ENCODE measurements around the gene CYP17A1.
"Not testable (repeated sequence)": the region's sequence is repeated elsewhere in the genome, so short reads cannot be mapped to it uniquely, and the experiment has no call there.

CYP17A1 gene, protein sequence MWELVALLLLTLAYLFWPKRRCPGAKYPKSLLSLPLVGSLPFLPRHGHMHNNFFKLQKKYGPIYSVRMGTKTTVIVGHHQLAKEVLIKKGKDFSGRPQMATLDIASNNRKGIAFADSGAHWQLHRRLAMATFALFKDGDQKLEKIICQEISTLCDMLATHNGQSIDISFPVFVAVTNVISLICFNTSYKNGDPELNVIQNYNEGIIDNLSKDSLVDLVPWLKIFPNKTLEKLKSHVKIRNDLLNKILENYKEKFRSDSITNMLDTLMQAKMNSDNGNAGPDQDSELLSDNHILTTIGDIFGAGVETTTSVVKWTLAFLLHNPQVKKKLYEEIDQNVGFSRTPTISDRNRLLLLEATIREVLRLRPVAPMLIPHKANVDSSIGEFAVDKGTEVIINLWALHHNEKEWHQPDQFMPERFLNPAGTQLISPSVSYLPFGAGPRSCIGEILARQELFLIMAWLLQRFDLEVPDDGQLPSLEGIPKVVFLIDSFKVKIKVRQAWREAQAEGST

GRCh38 chr10:102837230-102837721 is at the start of gene CYP17A1:
Gene CYP17A1, minus strand, starts transcription at chr10:102837413. Its CDS starts 52 bp downstream, at chr10:102837361.
- Mint-ChIP-seq H3K4me1 (no peaks in the 10 kb centered on the region), H3K27ac (no peak within 1 kb of the TSS), H3K27me3 (peaks cover 8% of the 10 kb centered on the region), H3K4me3 (no peak within 1 kb of the TSS), H3K9me3 (peaks cover 11% of the 10 kb centered on the region), H3K36me3 (no peaks in the 10 kb centered on the region)
- DNase-seq (ENCODE audit: low spot score in 2 of 2), result no peak
- no peak for ATAC-seq (ENCODE audit: low read depth)

- Mint-ChIP-seq H3K9me3 (no peaks in the 10 kb centered on the region), H3K27me3 (no peaks in the 10 kb centered on the region), H3K36me3 (no peaks in the 10 kb centered on the region), H3K27ac (no peak overlapping the region), H3K4me1 (no peaks in the 10 kb centered on the region), H3K4me3 (no peak overlapping the region)
- ATAC-seq (ENCODE audit: low read depth) (no peak), DNase-seq (ENCODE audit: low spot score in 2 of 2) (no peak)
These were observed 43.0 kb upstream of the CYP17A1 start for GRCh38 chr10:102880256-102880655.

GRCh38 chr10:102878629-102879028 is 41.4 kb upstream of the CYP17A1 start:
- ATAC-seq (ENCODE audit: low read depth) (no peak), DNase-seq (ENCODE audit: low spot score in 2 of 2) (no peak)
- H3K4me3 Mint-ChIP-seq, result no peak overlapping the region
- no peaks in the 10 kb centered on the region for H3K9me3 Mint-ChIP-seq
- H3K4me1 Mint-ChIP-seq, result no peaks in the 10 kb centered on the region
- H3K27me3 Mint-ChIP-seq, result no peaks in the 10 kb centered on the region
- no peak overlapping the region for H3K27ac Mint-ChIP-seq
- H3K36me3 Mint-ChIP-seq, result no peaks in the 10 kb centered on the region

DNA sequence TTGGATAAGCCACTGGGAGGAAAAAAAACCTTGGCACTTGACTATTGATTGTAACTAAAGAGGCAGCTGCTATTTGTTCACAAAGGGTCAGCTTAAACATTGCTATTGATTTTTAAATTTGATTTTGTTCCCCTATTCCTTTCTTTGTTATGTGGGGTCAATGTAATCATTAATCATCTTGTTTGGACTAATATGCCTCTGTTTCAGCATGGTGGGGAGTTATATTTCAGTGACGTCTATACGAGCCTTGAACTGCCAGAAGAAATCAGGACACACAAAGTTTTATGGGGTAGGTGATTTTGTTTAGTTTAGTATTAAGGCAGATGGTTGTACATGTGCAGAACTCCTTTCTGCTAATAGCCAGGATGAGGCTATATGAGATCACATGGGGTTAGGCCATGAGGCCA is 39.5 kb upstream of the CYP17A1 start:
- DNase-seq (ENCODE audit: low spot score in 2 of 2), result no peak
- no peaks in the 10 kb centered on the region for H3K9me3 Mint-ChIP-seq
- H3K27ac Mint-ChIP-seq, result no peak overlapping the region
- no peak overlapping the region for H3K4me3 Mint-ChIP-seq
- H3K4me1 Mint-ChIP-seq, result no peaks in the 10 kb centered on the region
- ATAC-seq (ENCODE audit: low read depth), result no peak
- no peaks in the 10 kb centered on the region for H3K36me3 Mint-ChIP-seq
- H3K27me3 Mint-ChIP-seq, result peaks cover 3% of the 10 kb centered on the region

- Mint-ChIP-seq H3K4me3 (no peak overlapping the region), H3K9me3 (no peaks in the 10 kb centered on the region), H3K27ac (no peak overlapping the region), H3K4me1 (peaks cover 12% of the 10 kb centered on the region), H3K36me3 (peaks cover 4% of the 10 kb centered on the region), H3K27me3 (peaks cover 21% of the 10 kb centered on the region)
- no peak for DNase-seq (ENCODE audit: low spot score in 2 of 2)
- ATAC-seq (ENCODE audit: low read depth), result no peak
These were observed 35.0 kb upstream of the CYP17A1 start for GRCh38 chr10:102872163-102872562.

GRCh38 chr10:102870221-102870620 is 33.0 kb upstream of the CYP17A1 start:
- DNase-seq (ENCODE audit: low spot score in 2 of 2), result no peak
- no peaks in the 10 kb centered on the region for H3K9me3 Mint-ChIP-seq
- no peak overlapping the region for H3K27ac Mint-ChIP-seq
- peaks cover 8% of the 10 kb centered on the region for H3K36me3 Mint-ChIP-seq
- H3K4me3 Mint-ChIP-seq, result peak overlapping the region; percentile 79
- peaks cover 12% of the 10 kb centered on the region for H3K4me1 Mint-ChIP-seq
- H3K27me3 Mint-ChIP-seq, result peaks cover 21% of the 10 kb centered on the region
- ATAC-seq (ENCODE audit: low read depth), result no peak

DNA sequence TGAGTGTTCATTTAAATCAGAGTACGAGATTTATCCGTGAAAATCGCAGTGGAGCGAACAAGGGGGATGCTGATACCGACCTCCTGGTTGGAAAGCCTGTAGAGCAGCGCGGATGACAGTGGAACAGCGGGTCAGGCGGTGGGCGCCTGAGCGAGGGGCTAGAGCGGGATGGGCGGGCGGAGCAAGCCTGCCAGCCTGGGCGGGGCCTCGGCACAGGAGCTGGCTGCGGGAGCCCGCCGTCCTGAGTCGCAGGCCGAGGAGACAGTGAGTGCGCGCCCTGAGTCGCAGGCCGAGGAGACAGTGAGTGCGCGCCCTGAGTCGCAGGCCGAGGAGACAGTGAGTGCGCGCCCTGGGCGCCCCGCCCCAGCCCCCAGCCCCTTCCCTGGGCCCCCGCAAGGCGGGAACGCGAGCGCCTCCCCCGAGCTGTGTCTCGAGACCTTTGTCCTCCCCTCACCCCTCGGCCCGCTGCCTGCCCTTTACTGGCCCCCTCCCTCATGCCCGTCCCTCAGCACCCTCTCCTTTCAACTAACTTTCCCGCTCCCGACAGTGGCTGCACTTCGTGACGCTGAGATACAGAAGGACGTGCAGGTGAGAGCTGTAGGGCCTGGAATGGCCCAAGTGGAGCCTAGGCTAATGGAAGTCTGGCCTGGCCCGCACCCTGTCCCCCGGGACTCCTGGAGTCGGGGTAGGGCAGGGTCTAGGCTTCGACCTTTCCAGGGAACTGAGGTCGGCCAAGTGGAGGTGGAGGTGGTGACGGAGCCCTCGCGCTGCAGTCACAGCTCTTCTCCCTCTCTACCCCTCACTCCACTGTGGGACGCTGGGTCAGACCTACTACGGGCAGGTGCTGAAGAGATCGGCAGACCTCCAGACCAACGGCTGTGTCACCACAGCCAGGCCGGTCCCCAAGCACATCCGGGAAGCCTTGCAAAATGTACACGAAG is 32.3 kb upstream of the CYP17A1 start, which contains the start of gene AS3MT:
Gene AS3MT, plus strand, starts transcription at position 213 of the 941 bp plus-strand sequence. Its CDS starts 123 bp downstream, at position 336.
- ATAC-seq (ENCODE audit: low read depth), result peak; percentile 60
- no peaks in the 10 kb centered on the region for H3K9me3 Mint-ChIP-seq
- peaks cover 12% of the 10 kb centered on the region for H3K4me1 Mint-ChIP-seq
- peak within 1 kb of the TSS; percentile 79 for H3K4me3 Mint-ChIP-seq
- H3K27me3 Mint-ChIP-seq, result peaks cover 21% of the 10 kb centered on the region
- no peak for DNase-seq (ENCODE audit: low spot score in 2 of 2)
- no peak within 1 kb of the TSS for H3K27ac Mint-ChIP-seq
- H3K36me3 Mint-ChIP-seq, result peaks cover 8% of the 10 kb centered on the region

GRCh38 chr10:102868911-102869257 is 31.7 kb upstream of the CYP17A1 start:
- Mint-ChIP-seq H3K36me3 (peaks cover 10% of the 10 kb centered on the region), H3K4me1 (peaks cover 12% of the 10 kb centered on the region), H3K9me3 (no peaks in the 10 kb centered on the region), H3K27ac (no peak overlapping the region), H3K4me3 (peak overlapping the region; percentile 69), H3K27me3 (peaks cover 21% of the 10 kb centered on the region)
- ATAC-seq (ENCODE audit: low read depth), result no peak
- no peak for DNase-seq (ENCODE audit: low spot score in 2 of 2)

- H3K36me3 Mint-ChIP-seq, result peaks cover 22% of the 10 kb centered on the region
- peaks cover 10% of the 10 kb centered on the region for H3K4me1 Mint-ChIP-seq
- ATAC-seq (ENCODE audit: low read depth) (no peak), DNase-seq (ENCODE audit: low spot score in 2 of 2) (no peak)
- peaks cover 15% of the 10 kb centered on the region for H3K27me3 Mint-ChIP-seq
- no peaks in the 10 kb centered on the region for H3K9me3 Mint-ChIP-seq
- H3K27ac Mint-ChIP-seq, result no peak overlapping the region
- H3K4me3 Mint-ChIP-seq, result no peak overlapping the region
These were observed 28.4 kb upstream of the CYP17A1 start for GRCh38 chr10:102865620-102866019.

DNA sequence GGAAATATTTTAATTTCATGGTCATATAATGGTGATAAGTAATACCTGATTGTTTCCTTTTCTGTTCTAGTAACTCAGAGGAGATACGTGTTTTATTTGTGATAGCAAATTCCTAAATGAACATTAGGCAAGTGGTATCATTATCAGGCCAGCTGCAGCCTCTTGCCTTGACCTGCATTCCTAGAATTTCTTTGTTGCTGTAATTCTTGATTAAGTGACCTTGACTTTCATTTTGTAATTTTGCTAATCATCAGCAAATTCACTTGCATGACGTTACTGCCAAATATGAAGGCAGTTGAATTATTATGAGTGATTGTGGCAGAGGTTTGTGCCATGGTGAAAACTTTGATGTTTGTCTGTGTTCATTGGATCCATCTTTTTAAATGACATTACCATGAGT is 26.4 kb upstream of the CYP17A1 start:
- no peak for DNase-seq (ENCODE audit: low spot score in 2 of 2)
- Mint-ChIP-seq H3K36me3 (peaks cover 31% of the 10 kb centered on the region), H3K27me3 (no peaks in the 10 kb centered on the region), H3K4me1 (no peaks in the 10 kb centered on the region), H3K27ac (no peak overlapping the region), H3K4me3 (no peak overlapping the region), H3K9me3 (no peaks in the 10 kb centered on the region)
- ATAC-seq (ENCODE audit: low read depth), result no peak

GRCh38 chr10:102859911-102860310 is 22.7 kb upstream of the CYP17A1 start:
- Mint-ChIP-seq H3K27me3 (no peaks in the 10 kb centered on the region), H3K36me3 (peaks cover 31% of the 10 kb centered on the region), H3K27ac (no peak overlapping the region), H3K9me3 (no peaks in the 10 kb centered on the region), H3K4me1 (no peaks in the 10 kb centered on the region), H3K4me3 (no peak overlapping the region)
- no peak for DNase-seq (ENCODE audit: low spot score in 2 of 2)
- no peak for ATAC-seq (ENCODE audit: low read depth)

GRCh38 chr10:102856758-102857424 is 19.7 kb upstream of the CYP17A1 start:
- no peak overlapping the region for H3K27ac Mint-ChIP-seq
- H3K4me1 Mint-ChIP-seq, result peaks cover 3% of the 10 kb centered on the region
- H3K36me3 Mint-ChIP-seq, result peaks cover 20% of the 10 kb centered on the region
- no peak overlapping the region for H3K4me3 Mint-ChIP-seq
- H3K27me3 Mint-ChIP-seq, result no peaks in the 10 kb centered on the region
- ATAC-seq (ENCODE audit: low read depth) (no peak), DNase-seq (ENCODE audit: low spot score in 2 of 2) (no peak)
- H3K9me3 Mint-ChIP-seq, result no peaks in the 10 kb centered on the region

GRCh38 chr10:102855731-102856436 is 18.7 kb upstream of the CYP17A1 start:
- not testable (repeated sequence) for H3K27ac Mint-ChIP-seq; H3K27me3 Mint-ChIP-seq; H3K4me3 Mint-ChIP-seq; DNase-seq (ENCODE audit: low spot score in 2 of 2); H3K9me3 Mint-ChIP-seq; ATAC-seq (ENCODE audit: low read depth); H3K4me1 Mint-ChIP-seq
- H3K36me3 Mint-ChIP-seq, result peaks cover 16% of the 10 kb centered on the region
